Activated B cell treated with CpG ODN at 0.5 μM for 24 hours (primary cell): ENCODE data around the gene SENP7. TPM values are rescaled to one million over a fixed set of nuclear protein-coding genes. Genes with fewer than 3 reads are reported as not detected.
"Not testable (repeated sequence)": the region's sequence is repeated elsewhere in the genome, so short reads cannot be mapped to it uniquely, and the experiment has no call there.

Experiments used
- ATAC-seq: fragments of 200-7000 bp; cut with Tn5 transposase; one replicate; pipeline ENCODE4 v1.10.0; 2021; ENCODE audit warnings: low read depth, mild to moderate bottlenecking, moderate library complexity
- CTCF ChIA-PET: fragments of 350-600 bp; sonication (Branson Sonifier 250); formaldehyde crosslinking; loops from one replicate; lab custom pipeline; 2021; ENCODE audit warnings: antibody characterized with exemption; lab: Charles Lee
- POLR2A ChIA-PET: fragments of 350-600 bp; sonication (Branson Sonifier 250); formaldehyde crosslinking; loops from one replicate; lab custom pipeline; 2021; ENCODE audit warnings: antibody characterized with exemption; lab: Charles Lee
- DNase-seq: peaks from one replicate; pipeline ENCODE4 v3.0.0; 2022
- H3K27ac Mint-ChIP-seq: one replicate; pipeline ENCODE4 v1.8.0; 2020; ENCODE audit warnings: mixed read lengths
- H3K27me3 Mint-ChIP-seq: one replicate; pipeline ENCODE4 v1.8.0; 2021; ENCODE audit warnings: mixed read lengths
- H3K36me3 Mint-ChIP-seq: one replicate; pipeline ENCODE4 v1.8.0; 2021; ENCODE audit warnings: low read depth, mixed read lengths
- H3K4me1 Mint-ChIP-seq: one replicate; pipeline ENCODE4 v1.8.0; 2021; ENCODE audit warnings: mixed read lengths
- H3K4me3 Mint-ChIP-seq: one replicate; pipeline ENCODE4 v1.8.0; 2020; ENCODE audit warnings: mild to moderate bottlenecking, mixed read lengths
- H3K9me3 Mint-ChIP-seq: one replicate; pipeline ENCODE4 v1.8.0; 2020; ENCODE audit warnings: mixed read lengths
- intact Hi-C: fragments of 100-400 bp; cut with micrococcal nuclease; formaldehyde crosslinking; loops from one replicate; pipeline ENCODE4 v1.15.1; 2024
- total RNA-seq: library from RNA; stranded (reverse); gene quantifications from 2 replicates; pipeline ENCODE4 v1.2.3, GENCODE V29; 2022
- TF ChIP-seq, protein P1 (sequence below): fragments of 200-600 bp; IDR thresholded peaks from one replicate; pipeline ENCODE4 v1.8.0; 2022; ENCODE audit warnings: antibody characterized with exemption, mild to moderate bottlenecking

The SENP7 gene
- total RNA-seq, 1 donor from 2014 or later = 22.1 TPM

GRCh38 chr3:101453961-101454360 is 59.1 kb downstream of the SENP7 start:
- Mint-ChIP-seq H3K9me3 (peaks cover 1% of the 10 kb centered on the region), H3K4me1 (no peaks in the 10 kb centered on the region), H3K36me3 (peaks cover 41% of the 10 kb centered on the region), H3K4me3 (no peak overlapping the region), H3K27ac (no peak overlapping the region), H3K27me3 (no peaks in the 10 kb centered on the region)
- ATAC-seq (no peak), DNase-seq (no peak)
- TF ChIP-seq, protein P1, sequence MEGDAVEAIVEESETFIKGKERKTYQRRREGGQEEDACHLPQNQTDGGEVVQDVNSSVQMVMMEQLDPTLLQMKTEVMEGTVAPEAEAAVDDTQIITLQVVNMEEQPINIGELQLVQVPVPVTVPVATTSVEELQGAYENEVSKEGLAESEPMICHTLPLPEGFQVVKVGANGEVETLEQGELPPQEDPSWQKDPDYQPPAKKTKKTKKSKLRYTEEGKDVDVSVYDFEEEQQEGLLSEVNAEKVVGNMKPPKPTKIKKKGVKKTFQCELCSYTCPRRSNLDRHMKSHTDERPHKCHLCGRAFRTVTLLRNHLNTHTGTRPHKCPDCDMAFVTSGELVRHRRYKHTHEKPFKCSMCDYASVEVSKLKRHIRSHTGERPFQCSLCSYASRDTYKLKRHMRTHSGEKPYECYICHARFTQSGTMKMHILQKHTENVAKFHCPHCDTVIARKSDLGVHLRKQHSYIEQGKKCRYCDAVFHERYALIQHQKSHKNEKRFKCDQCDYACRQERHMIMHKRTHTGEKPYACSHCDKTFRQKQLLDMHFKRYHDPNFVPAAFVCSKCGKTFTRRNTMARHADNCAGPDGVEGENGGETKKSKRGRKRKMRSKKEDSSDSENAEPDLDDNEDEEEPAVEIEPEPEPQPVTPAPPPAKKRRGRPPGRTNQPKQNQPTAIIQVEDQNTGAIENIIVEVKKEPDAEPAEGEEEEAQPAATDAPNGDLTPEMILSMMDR = no peak
- intact Hi-C loops = no loop called here
- ChIA-PET CTCF (no interaction called here), POLR2A (no interaction called here)

GRCh38 chr3:101438641-101439040 is 74.4 kb downstream of the SENP7 start:
- H3K27me3 Mint-ChIP-seq, H3K4me3 Mint-ChIP-seq, CTCF ChIA-PET, POLR2A ChIA-PET, H3K27ac Mint-ChIP-seq, intact Hi-C loops, ATAC-seq, DNase-seq: not testable (repeated sequence)
- peaks cover 21% of the 10 kb centered on the region for H3K9me3 Mint-ChIP-seq
- H3K4me1 Mint-ChIP-seq = peaks cover 20% of the 10 kb centered on the region
- peaks cover 56% of the 10 kb centered on the region for H3K36me3 Mint-ChIP-seq

- no peak overlapping the region for H3K27ac Mint-ChIP-seq
- CTCF ChIA-PET = no interaction called here
- intact Hi-C loops = no loop called here
- no peak for ATAC-seq
- H3K4me3 Mint-ChIP-seq = no peak overlapping the region
- H3K27me3 Mint-ChIP-seq = no peaks in the 10 kb centered on the region
- peaks cover 55% of the 10 kb centered on the region for H3K36me3 Mint-ChIP-seq
- H3K4me1 Mint-ChIP-seq = peaks cover 11% of the 10 kb centered on the region
- POLR2A ChIA-PET = no interaction called here
- DNase-seq = no peak
- H3K9me3 Mint-ChIP-seq = peaks cover 25% of the 10 kb centered on the region
- TF ChIP-seq, protein P1 = no peak
Observed at GRCh38 chr3:101433652-101434051, 79.4 kb downstream of the SENP7 start.

- H3K27me3 Mint-ChIP-seq = no peaks in the 10 kb centered on the region
- peaks cover 8% of the 10 kb centered on the region for H3K9me3 Mint-ChIP-seq
- DNase-seq (no peak), ATAC-seq (no peak)
- no peak overlapping the region for H3K27ac Mint-ChIP-seq
- POLR2A ChIA-PET = no interaction called here
- H3K36me3 Mint-ChIP-seq = peaks cover 21% of the 10 kb centered on the region
- CTCF ChIA-PET = no interaction called here
- peaks cover 34% of the 10 kb centered on the region for H3K4me1 Mint-ChIP-seq
- H3K4me3 Mint-ChIP-seq = no peak overlapping the region
- TF ChIP-seq, protein P1 = no peak
- intact Hi-C loops = no loop called here
Observed at GRCh38 chr3:101423984-101424888, 88.8 kb downstream of the SENP7 start.

DNA sequence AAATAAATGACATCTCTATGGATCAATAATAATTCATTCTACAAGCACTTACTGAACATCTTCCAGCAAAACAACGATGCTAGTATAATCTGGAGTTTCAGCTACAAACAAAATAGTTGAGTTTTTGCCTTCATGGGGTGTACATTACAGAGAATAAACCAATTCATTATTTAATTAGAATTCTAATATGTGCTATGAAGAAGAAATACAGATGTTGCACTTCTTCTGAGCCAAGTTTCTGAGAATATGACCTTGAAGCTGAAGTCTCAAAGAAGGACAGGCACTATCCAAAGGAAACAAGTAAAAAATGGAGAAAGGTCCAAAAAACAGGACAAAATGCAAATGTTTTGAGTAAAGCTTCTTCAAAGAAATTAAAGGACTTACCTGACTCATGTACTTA is 94.2 kb downstream of the SENP7 start:
- H3K9me3 Mint-ChIP-seq = no peaks in the 10 kb centered on the region
- TF ChIP-seq, protein P1 = no peak
- peaks cover 38% of the 10 kb centered on the region for H3K36me3 Mint-ChIP-seq
- no peak overlapping the region for H3K27ac Mint-ChIP-seq
- ChIA-PET CTCF (interaction anchor here (0.7 kb wide), 1 partner anchor 10 kb away, joined by 4 read pairs; no protein-coding TSS in a partner anchor), POLR2A (no interaction called here)
- DNase-seq (no peak), ATAC-seq (no peak)
- H3K4me3 Mint-ChIP-seq = no peak overlapping the region
- H3K4me1 Mint-ChIP-seq = peaks cover 10% of the 10 kb centered on the region
- no peaks in the 10 kb centered on the region for H3K27me3 Mint-ChIP-seq
- intact Hi-C loops = no loop called here
